A549 (cell line): Measurements from ENCODE around the gene NRXN2.

Source experiments
- EHMT2 ChIP-seq: fragments of 200-600 bp; sonication (generic); IDR thresholded peaks from 2 replicates; pipeline ENCODE4 v1.6.1; 2016; ENCODE audit warnings: antibody characterized with exemption, low read depth, mild to moderate bottlenecking, moderate library complexity
- ELK1 ChIP-seq: fragments of 150-350 bp; IDR thresholded peaks from 2 replicates; pipeline ENCODE4 v1.6.1; 2014; ENCODE audit warnings: low read depth, mild to moderate bottlenecking, low read length
- FOSB ChIP-seq: fragments of 250-450 bp; sonication (Bioruptor Pico); IDR thresholded peaks from 2 replicates; pipeline ENCODE4 v1.5.0; 2020; ENCODE audit warnings: mild to moderate bottlenecking, moderate library complexity
- KDM5A ChIP-seq: fragments of 200-600 bp; sonication (generic); IDR thresholded peaks from 2 replicates; pipeline ENCODE4 v1.6.1; 2016; ENCODE audit warnings: antibody characterized with exemption, mild to moderate bottlenecking
- MAFK ChIP-seq: fragments of 450-650 bp; IDR thresholded peaks from 2 replicates; pipeline ENCODE4 v1.6.1; 2014; ENCODE audit not compliant: partially characterized antibody
- NPAS2 ChIP-seq: fragments of 250-450 bp; sonication (Bioruptor Pico); IDR thresholded peaks from 2 replicates; pipeline ENCODE4 v1.8.0; 2022; ENCODE audit warnings: mild to moderate bottlenecking, moderate library complexity, borderline replicate concordance
- NR3C1 ChIP-seq: fragments of >200 bp; sonication (Bioruptor Twin); formaldehyde crosslinking; IDR thresholded peaks from 3 replicates; pipeline ENCODE4 v1.6.1; 2017
- POLR2A ChIP-seq: IDR thresholded peaks from 2 replicates; pipeline ENCODE4 v1.6.1; 2012; ENCODE audit warnings: mild to moderate bottlenecking, low read length
- RAD21 ChIP-seq, 2 experiments: fragments of >200 bp in 1 of 2; sonication (Bioruptor Twin) in 1 of 2; formaldehyde crosslinking in 1 of 2; IDR thresholded peaks in 1 of 2; conservative IDR thresholded peaks in 1 of 2; 2 replicates in 1 of 2; 3 replicates in 1 of 2; pipeline ENCODE4 v1.6.1; 2012 to 2018; ENCODE audit warnings: inconsistent platforms in 1 of 2
- REST ChIP-seq: fragments of 200-600 bp; sonication (generic); IDR thresholded peaks from 2 replicates; pipeline ENCODE4 v1.6.1; 2016; ENCODE audit warnings: antibody characterized with exemption, mild to moderate bottlenecking, moderate library complexity
- RFX5 ChIP-seq: fragments of 450-650 bp; IDR thresholded peaks from 2 replicates; pipeline ENCODE4 v1.7.1; 2014; ENCODE audit warnings: antibody characterized with exemption, mild to moderate bottlenecking, moderate library complexity
- ZSCAN20 ChIP-seq: fragments of 250-450 bp; sonication (Bioruptor Pico); IDR thresholded peaks from 2 replicates; pipeline ENCODE4 v1.8.0; 2022; ENCODE audit warnings: mild to moderate bottlenecking, moderate library complexity
- TF ChIP-seq, protein P1 (sequence below): fragments of >200 bp; sonication (Bioruptor Twin); formaldehyde crosslinking; IDR thresholded peaks from 3 replicates; pipeline ENCODE4 v1.5.1; 2016
- TF ChIP-seq, protein P2 (sequence below): IDR thresholded peaks from 2 replicates; pipeline ENCODE4 v1.6.1; 2012

DNA sequence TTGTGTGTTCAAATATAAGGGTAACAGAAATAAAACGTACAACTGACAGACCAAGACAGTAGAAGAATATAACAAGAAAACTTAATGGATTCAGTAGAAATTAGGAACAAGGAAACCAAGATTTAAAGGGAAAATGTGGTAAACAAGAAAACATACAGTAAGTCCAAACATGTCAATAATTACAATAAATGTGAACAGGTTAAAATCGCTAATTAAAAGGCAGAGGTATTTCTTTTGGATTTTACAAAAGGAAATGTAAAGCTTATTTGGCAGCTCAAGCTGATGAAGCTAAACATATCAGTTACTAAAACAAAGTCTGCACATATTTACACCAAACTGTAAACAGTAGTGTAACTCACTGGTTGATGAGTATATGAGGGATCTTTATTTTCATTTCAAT lies 134.3 kb downstream of the NRXN2 start:
- TF ChIP-seq, protein P1, sequence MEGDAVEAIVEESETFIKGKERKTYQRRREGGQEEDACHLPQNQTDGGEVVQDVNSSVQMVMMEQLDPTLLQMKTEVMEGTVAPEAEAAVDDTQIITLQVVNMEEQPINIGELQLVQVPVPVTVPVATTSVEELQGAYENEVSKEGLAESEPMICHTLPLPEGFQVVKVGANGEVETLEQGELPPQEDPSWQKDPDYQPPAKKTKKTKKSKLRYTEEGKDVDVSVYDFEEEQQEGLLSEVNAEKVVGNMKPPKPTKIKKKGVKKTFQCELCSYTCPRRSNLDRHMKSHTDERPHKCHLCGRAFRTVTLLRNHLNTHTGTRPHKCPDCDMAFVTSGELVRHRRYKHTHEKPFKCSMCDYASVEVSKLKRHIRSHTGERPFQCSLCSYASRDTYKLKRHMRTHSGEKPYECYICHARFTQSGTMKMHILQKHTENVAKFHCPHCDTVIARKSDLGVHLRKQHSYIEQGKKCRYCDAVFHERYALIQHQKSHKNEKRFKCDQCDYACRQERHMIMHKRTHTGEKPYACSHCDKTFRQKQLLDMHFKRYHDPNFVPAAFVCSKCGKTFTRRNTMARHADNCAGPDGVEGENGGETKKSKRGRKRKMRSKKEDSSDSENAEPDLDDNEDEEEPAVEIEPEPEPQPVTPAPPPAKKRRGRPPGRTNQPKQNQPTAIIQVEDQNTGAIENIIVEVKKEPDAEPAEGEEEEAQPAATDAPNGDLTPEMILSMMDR, result no peak
- TF ChIP-seq ELK1 (no peak), NR3C1 (no peak), RAD21 (conservative IDR thresholded peaks at IDR 0.05 in 1 of 2, IDR thresholded peaks at IDR 0.05 in 1 of 2) (no peak), EHMT2 (no peak), KDM5A (no peak), POLR2A (no peak), REST (no peak), ZSCAN20 (CRISPR knock-in tag) (no peak), RFX5 (no peak), MAFK (no peak), NPAS2 (CRISPR knock-in tag) (no peak), FOSB (CRISPR knock-in tag) (no peak)
- TF ChIP-seq, protein P2, sequence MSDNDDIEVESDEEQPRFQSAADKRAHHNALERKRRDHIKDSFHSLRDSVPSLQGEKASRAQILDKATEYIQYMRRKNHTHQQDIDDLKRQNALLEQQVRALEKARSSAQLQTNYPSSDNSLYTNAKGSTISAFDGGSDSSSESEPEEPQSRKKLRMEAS, result no peak
